Measurements from ENCODE around the gene CHST7. TPM values are rescaled to one million over a fixed set of nuclear protein-coding genes. Genes with fewer than 3 reads are reported as not detected.

CHST7 gene
- total and polyA plus RNA-seq, 10 of the 15 experiments (the other 5 are each of a cell fraction or from before 2014, with no cell fraction given), result 0.58 to 11.0 (median 5.4) TPM

GRCh38 chrX:46628460-46629371, 55.2 kb downstream of the CHST7 start (continued):
- TF ChIP-seq ZNF207 (IDR thresholded peaks at IDR 0.05; ENCODE audit: borderline replicate concordance), result no peak
- peak; percentile 35; the same call in 1 of the 2 replicates for TF ChIP-seq MAX (IDR thresholded peaks at IDR 0.05; ENCODE audit: low read depth, low read length)
- TF ChIP-seq EZH2 (IDR thresholded peaks at IDR 0.05; ENCODE audit: borderline replicate concordance, control insufficient read depth, low read depth, low read length), result no peak
- TF ChIP-seq RB1 (IDR thresholded peaks at IDR 0.05; ENCODE audit: borderline replicate concordance), result no peak
- peak; percentile 5; the same call in 1 of the 2 replicates for TF ChIP-seq USF2 (IDR thresholded peaks at IDR 0.05; ENCODE audit: borderline replicate concordance, low read depth, low read length)
- TF ChIP-seq HDAC2 (IDR thresholded peaks at IDR 0.05), result no peak
- no peak for TF ChIP-seq ZZZ3 (IDR thresholded peaks at IDR 0.05; ENCODE audit: control insufficient read depth, insufficient read length, low read depth)
- peak; percentile 89 for TF ChIP-seq RAD51 (IDR thresholded peaks at IDR 0.05)
- TF ChIP-seq PAX5 (IDR thresholded peaks at IDR 0.05; ENCODE audit: borderline replicate concordance, low read depth, low read length), result no peak; the same call in 1 of the 2 replicates
- TF ChIP-seq JUND (IDR thresholded peaks at IDR 0.05; ENCODE audit: low read depth, low read length), result peak; percentile 17; the same call in 1 of the 2 replicates
- TF ChIP-seq ZNF384 (IDR thresholded peaks at IDR 0.05; ENCODE audit: borderline replicate concordance, low read depth, low read length), result peak; percentile 43
- peak; percentile 75 for TF ChIP-seq SMARCA5 (IDR thresholded peaks at IDR 0.05)
- no peak for TF ChIP-seq PBX3 (IDR thresholded peaks at IDR 0.05; ENCODE audit: insufficient replicate concordance, low read depth, low read length)
- TF ChIP-seq DPF2 (IDR thresholded peaks at IDR 0.05), result peak; percentile 81
- no peak for TF ChIP-seq E4F1 (IDR thresholded peaks at IDR 0.05; ENCODE audit: borderline replicate concordance, partially characterized antibody)
- TF ChIP-seq NR2C1 (IDR thresholded peaks at IDR 0.05), result no peak
- TF ChIP-seq RBBP5 (conservative IDR thresholded peaks at IDR 0.05), result no peak
- peak; percentile 77 for TF ChIP-seq MEF2A (IDR thresholded peaks at IDR 0.05; ENCODE audit: insufficient read depth, low read depth, low read length)
- no peak for TF ChIP-seq CUX1 (IDR thresholded peaks at IDR 0.05; ENCODE audit: insufficient replicate concordance, low read depth, low read length)

Data from GM12878 (cell line).